NCI-H1105 (cell line): ENCODE results near the gene MAP3K5.

Experiments
- DNase-seq: peaks from one replicate; lab custom pipeline; 2025; lab: John Stamatoyannopoulos, UW

Gene MAP3K5

GRCh38 chr6:136646377-136646776, 145.9 kb downstream of the MAP3K5 start:
- DNase-seq, result no peak

- no peak for DNase-seq
Observed at GRCh38 chr6:136644597-136644952, 147.7 kb downstream of the MAP3K5 start.

GRCh38 chr6:136643850-136644596, 148.3 kb downstream of the MAP3K5 start:
- DNase-seq, result peak; percentile 83

GRCh38 chr6:136641873-136642465, 150.3 kb downstream of the MAP3K5 start:
- no peak for DNase-seq

GRCh38 chr6:136641166-136641565, 151.1 kb downstream of the MAP3K5 start:
- no peak for DNase-seq

- DNase-seq, result no peak
Observed at GRCh38 chr6:136640132-136640915, 152.0 kb downstream of the MAP3K5 start.

GRCh38 chr6:136639702-136640101, 152.6 kb downstream of the MAP3K5 start:
- DNase-seq, result no peak

- no peak for DNase-seq
Observed at GRCh38 chr6:136635615-136636014, 156.7 kb downstream of the MAP3K5 start.

GRCh38 chr6:136633355-136633754, 158.9 kb downstream of the MAP3K5 start:
- DNase-seq, result no peak

- no peak for DNase-seq
Observed at GRCh38 chr6:136628996-136629395, 163.3 kb downstream of the MAP3K5 start.

- DNase-seq, result no peak
Observed at GRCh38 chr6:136627191-136627590, 165.1 kb downstream of the MAP3K5 start.

- no peak for DNase-seq
Observed at GRCh38 chr6:136625293-136625692, 167.0 kb downstream of the MAP3K5 start.

GRCh38 chr6:136624347-136624746, 167.9 kb downstream of the MAP3K5 start:
- no peak for DNase-seq

GRCh38 chr6:136618086-136618485, 174.2 kb downstream of the MAP3K5 start:
- no peak for DNase-seq

GRCh38 chr6:136616527-136616926, 175.8 kb downstream of the MAP3K5 start:
- no peak for DNase-seq

GRCh38 chr6:136614994-136615393, 177.3 kb downstream of the MAP3K5 start:
- DNase-seq, result no peak

GRCh38 chr6:136614350-136614749, 177.9 kb downstream of the MAP3K5 start:
- no peak for DNase-seq

- DNase-seq, result no peak
Observed at GRCh38 chr6:136613477-136613876, 178.8 kb downstream of the MAP3K5 start.

- no peak for DNase-seq
Observed at GRCh38 chr6:136612666-136613389, 179.4 kb downstream of the MAP3K5 start.

- DNase-seq, result no peak
Observed at GRCh38 chr6:136611746-136612145, 180.5 kb downstream of the MAP3K5 start.

GRCh38 chr6:136611133-136611532, 181.1 kb downstream of the MAP3K5 start:
- no peak for DNase-seq
